Measurements from ENCODE around the gene RAB10. TPM values are rescaled to one million over a fixed set of nuclear protein-coding genes. Genes with fewer than 3 reads are reported as not detected.

Gene RAB10
- total and polyA plus RNA-seq, 2 of the 4 experiments (the other 2 are of a cell fraction), result 30.1 to 77.1 TPM

GRCh38 chr2:26119521-26119920, 85.6 kb downstream of the RAB10 start:
- intact Hi-C loops (cut with micrococcal nuclease) (no loop called here), dilution Hi-C loops (cut with HindIII; ENCODE audit: low sequenced_read_pairs, unreplicated experiment) (no loop called here), in situ Hi-C loops (cut with MboI; ENCODE audit: low sequenced_read_pairs) (no loop called here)
- no peaks in the 10 kb centered on the region for H3K9me3 ChIP-seq (ENCODE audit: control insufficient read depth, insufficient read depth, low read length)
- H3K4ac ChIP-seq (ENCODE audit: low read depth, low read length), result no peak overlapping the region
- H3K4me1 ChIP-seq (ENCODE audit: control insufficient read depth, insufficient read depth, low read length), result no peaks in the 10 kb centered on the region
- no peak overlapping the region for H2BK5ac ChIP-seq (ENCODE audit: low read depth, low read length, poor library complexity, severe bottlenecking)
- no peak overlapping the region for H4K8ac ChIP-seq (ENCODE audit: low read depth in 2 of 2, low read length in 2 of 2)
- POLR2A ChIA-PET (ENCODE audit: unreplicated experiment), result no interaction called here
- H3K36me3 ChIP-seq (ENCODE audit: control insufficient read depth, insufficient read depth, low read length), result no peaks in the 10 kb centered on the region
- no peak overlapping the region for H3K4me2 ChIP-seq (ENCODE audit: low read depth, low read length)
- ATAC-seq (ENCODE audit: low read depth) (no peak), DNase-seq (no peak)
- H2BK20ac ChIP-seq (ENCODE audit: low read depth, low read length), result no peak overlapping the region
- no peak for TF ChIP-seq NFE2L2 (IDR thresholded peaks at IDR 0.05; ENCODE audit: low read depth, low read length)
- TF ChIP-seq CTCF (conservative IDR thresholded peaks at IDR 0.05; ENCODE audit: low read depth, low read length), result no peak
- TF ChIP-seq FOS (IDR thresholded peaks at IDR 0.05; ENCODE audit: low read depth, low read length), result no peak
- no peak for TF ChIP-seq MAZ (IDR thresholded peaks at IDR 0.05; ENCODE audit: borderline replicate concordance, low read depth, low read length)
- no peak for TF ChIP-seq SMC3 (IDR thresholded peaks at IDR 0.05; ENCODE audit: low read depth, low read length)
- TF ChIP-seq MAFK (IDR thresholded peaks at IDR 0.05; ENCODE audit: low read depth, low read length), result no peak
- TF ChIP-seq, protein P1, sequence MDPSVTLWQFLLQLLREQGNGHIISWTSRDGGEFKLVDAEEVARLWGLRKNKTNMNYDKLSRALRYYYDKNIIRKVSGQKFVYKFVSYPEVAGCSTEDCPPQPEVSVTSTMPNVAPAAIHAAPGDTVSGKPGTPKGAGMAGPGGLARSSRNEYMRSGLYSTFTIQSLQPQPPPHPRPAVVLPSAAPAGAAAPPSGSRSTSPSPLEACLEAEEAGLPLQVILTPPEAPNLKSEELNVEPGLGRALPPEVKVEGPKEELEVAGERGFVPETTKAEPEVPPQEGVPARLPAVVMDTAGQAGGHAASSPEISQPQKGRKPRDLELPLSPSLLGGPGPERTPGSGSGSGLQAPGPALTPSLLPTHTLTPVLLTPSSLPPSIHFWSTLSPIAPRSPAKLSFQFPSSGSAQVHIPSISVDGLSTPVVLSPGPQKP (IDR thresholded peaks at IDR 0.05; ENCODE audit: borderline replicate concordance, low read depth, low read length), result no peak
- no peak for TF ChIP-seq RCOR1 (IDR thresholded peaks at IDR 0.05; ENCODE audit: insufficient replicate concordance, low read length)
- TF ChIP-seq RFX5 (IDR thresholded peaks at IDR 0.05; ENCODE audit: low read depth, low read length), result no peak
- TF ChIP-seq USF2 (IDR thresholded peaks at IDR 0.05; ENCODE audit: low read depth, low read length), result no peak
- H2AK5ac ChIP-seq (ENCODE audit: low read depth, low read length), result no peak overlapping the region
- no peak overlapping the region for H4K5ac ChIP-seq (ENCODE audit: low read depth, low read length)
- no peaks in the 10 kb centered on the region for H3K27me3 ChIP-seq (ENCODE audit: control insufficient read depth, insufficient read depth, low read length)
- H3K4me3 ChIP-seq (ENCODE audit: insufficient read depth, low read depth, low read length), result no peak overlapping the region
- no peak overlapping the region for H3K56ac ChIP-seq (ENCODE audit: extremely low read depth, insufficient read depth, low read length)
- H3K18ac ChIP-seq (ENCODE audit: low read depth, low read length), result no peak overlapping the region
- H4K91ac ChIP-seq (ENCODE audit: insufficient read depth, low read depth, low read length), result no peak overlapping the region
- H3K23ac ChIP-seq (ENCODE audit: low read depth, low read length), result no peak overlapping the region
- peaks cover 45% of the 10 kb centered on the region for H4K20me1 ChIP-seq (ENCODE audit: insufficient read depth, low read length)
- H3K9ac ChIP-seq (ENCODE audit: low read depth, low read length), result no peak overlapping the region
- no peak overlapping the region for H3K14ac ChIP-seq (replicated peaks; ENCODE audit: low read depth, low read length)
- peaks cover 32 to 64% of the 10 kb centered on the region in 2 experiments for H3K79me1 ChIP-seq (ENCODE audit: low read depth in 1 of 2, low read length in 2 of 2)
- BruUV-seq (replicated peaks), result no TSS peak
- H2BK120ac ChIP-seq (ENCODE audit: low read depth, low read length), result no peak overlapping the region
- H2AK9ac ChIP-seq (replicated peaks; ENCODE audit: low read depth, low read length, poor library complexity), result no peak overlapping the region
- H3K27ac ChIP-seq (ENCODE audit: insufficient read depth, low read length), result no peak overlapping the region
- no CpG with 5 or more reads among the region's 1 CpG for WGBS, 2 experiments (ENCODE audit: extremely low coverage in 2 of 2, insufficient read length in 1 of 2)
- peaks cover 8% of the 10 kb centered on the region for H3K9me1 ChIP-seq (ENCODE audit: insufficient read depth, low read length)
- no peak overlapping the region for H2AFZ ChIP-seq (replicated peaks; ENCODE audit: low read length, poor library complexity)
- CTCF ChIA-PET, result interaction anchor here (0.6 kb wide), 1 partner anchor 60 kb away, joined by 4 read pairs; no protein-coding TSS in a partner anchor
- no peak overlapping the region for H2BK15ac ChIP-seq (ENCODE audit: low read depth, low read length)
